DMS153 (cell line): ENCODE measurements around the gene PIEZO2.
"Not testable (repeated sequence)": the region's sequence is repeated elsewhere in the genome, so short reads cannot be mapped to it uniquely, and the experiment has no call there.

Experiments used
- DNase-seq: peaks from one replicate; lab custom pipeline; 2025; lab: John Stamatoyannopoulos, UW

The PIEZO2 gene

DNA sequence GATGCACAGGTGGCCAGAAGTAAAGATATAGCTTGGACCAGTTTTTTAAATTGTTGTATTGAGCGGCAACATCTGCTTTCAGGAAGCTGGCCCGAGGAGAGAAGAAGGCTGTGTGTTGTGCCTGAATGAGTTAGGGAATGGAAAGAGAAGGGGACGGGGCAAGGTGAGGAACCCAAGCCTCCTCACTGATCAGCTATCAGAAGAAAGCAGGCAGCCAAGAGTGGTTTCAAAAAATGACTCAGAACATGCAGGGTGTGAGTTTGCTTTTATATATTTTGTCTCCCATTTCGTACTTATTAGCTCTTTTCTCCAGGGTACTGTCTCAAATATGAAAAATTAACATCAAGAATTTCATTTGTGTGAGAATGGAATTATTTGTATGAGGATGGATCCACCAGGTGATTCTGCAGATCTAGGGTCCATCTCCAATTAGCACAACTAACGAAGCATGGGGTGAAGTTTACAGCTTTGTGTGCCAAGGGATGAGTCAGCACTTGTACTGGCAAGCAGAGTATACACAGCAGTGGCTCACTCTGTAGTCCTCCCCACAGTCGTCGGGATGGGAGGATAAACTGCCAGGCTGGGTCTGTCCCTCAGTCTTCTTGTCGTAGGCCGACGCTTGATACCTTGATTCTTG, 175.7 kb downstream of the PIEZO2 start:
- DNase-seq: no peak

- no peak for DNase-seq
Observed at GRCh38 chr18:10971717-10972116, 177.7 kb downstream of the PIEZO2 start.

DNA sequence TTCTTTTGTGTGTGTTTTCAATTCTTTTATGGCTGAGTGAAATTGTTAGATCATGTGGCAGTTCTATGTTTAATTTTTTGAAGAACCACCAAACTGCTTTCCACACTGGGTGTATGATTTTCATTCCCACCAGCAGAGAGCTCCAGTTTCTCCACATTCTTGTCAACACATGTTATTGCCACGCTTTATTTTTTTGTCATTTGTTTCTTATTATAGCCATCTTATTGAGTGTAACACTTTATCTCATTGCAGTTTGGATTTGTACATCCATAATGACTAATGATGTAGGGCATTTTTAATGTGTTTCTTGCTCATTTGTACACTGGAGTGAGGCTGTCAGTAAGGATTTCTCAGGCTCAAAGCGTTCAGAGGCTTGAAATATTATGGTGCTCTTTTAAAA, 184.2 kb downstream of the PIEZO2 start:
- DNase-seq: no peak

GRCh38 chr18:10953672-10954071, 195.7 kb downstream of the PIEZO2 start:
- DNase-seq: no peak

DNA sequence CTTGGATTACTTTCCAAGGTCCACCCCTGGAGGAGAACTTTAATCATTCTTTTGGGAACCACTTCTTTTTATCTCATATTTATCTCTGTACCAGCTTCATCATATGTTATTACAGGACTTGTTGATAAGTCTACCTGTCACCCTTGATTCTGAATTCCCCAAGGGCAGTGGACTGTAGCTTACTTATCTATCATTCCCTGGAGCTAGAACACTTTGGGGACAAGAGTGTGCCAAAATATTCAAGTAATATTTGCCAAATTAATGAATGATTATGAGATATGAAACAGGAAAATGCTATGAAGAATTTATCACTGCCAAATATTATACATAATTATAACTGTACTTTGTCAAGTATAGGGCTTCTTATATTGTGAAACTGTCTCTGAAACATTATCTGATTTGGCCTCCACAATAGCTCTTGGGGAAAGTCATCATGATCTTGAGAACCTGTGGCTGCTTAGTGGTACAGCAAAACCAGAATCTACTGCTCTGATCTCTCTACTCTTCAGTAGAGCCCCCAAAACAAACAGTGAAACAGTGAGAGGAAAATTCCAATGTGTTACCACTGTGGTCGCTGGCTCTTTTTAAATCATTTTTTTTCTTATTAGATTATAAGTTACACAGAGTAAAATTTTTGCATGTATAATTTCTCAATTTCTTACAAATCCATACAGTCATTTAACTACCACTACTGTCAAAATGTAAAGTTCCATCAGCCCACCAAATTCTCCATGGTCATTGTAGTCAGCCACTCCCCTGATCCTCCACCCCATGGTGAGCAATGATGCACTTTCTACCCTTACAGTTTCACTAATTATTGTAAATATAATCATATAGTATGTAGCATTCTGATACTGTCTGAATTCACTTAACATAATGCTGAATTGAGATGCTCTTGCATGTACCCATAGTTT, 197.5 kb downstream of the PIEZO2 start:
- no peak for DNase-seq

DNA sequence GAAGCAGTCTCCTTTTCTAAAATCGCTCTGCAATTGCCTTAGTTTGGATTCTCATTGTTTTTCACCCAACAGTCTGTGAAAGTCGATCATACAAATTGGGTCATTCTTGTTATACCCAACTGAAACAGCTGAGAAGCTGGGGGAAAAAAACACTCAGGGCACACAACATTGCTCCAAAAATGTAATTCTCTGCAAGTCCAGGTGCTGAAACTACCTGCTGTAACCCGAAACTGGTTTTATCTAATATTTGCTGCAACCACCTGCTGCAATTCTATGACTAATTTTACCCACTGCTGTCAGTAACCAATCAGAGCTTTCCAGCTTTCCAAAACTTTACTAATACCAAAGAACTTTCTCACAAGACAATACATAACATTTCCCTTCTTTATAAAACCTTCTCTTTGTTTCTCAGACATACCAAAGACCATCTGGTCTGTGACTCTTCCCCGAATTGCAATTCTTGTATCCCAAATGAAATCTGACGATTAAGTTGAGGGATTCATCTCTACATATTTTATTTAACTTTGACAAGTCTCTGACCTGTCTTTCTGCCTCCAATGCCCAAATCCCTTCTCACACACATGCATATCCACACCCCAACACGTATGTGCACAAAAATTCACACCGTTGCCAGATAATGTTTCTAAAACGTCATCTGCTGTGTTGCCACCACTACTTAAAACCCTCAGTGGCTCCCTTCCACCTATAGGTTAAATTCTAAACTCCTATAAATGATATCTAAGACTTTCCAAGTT, 198.3 kb downstream of the PIEZO2 start:
- no peak for DNase-seq

DNA sequence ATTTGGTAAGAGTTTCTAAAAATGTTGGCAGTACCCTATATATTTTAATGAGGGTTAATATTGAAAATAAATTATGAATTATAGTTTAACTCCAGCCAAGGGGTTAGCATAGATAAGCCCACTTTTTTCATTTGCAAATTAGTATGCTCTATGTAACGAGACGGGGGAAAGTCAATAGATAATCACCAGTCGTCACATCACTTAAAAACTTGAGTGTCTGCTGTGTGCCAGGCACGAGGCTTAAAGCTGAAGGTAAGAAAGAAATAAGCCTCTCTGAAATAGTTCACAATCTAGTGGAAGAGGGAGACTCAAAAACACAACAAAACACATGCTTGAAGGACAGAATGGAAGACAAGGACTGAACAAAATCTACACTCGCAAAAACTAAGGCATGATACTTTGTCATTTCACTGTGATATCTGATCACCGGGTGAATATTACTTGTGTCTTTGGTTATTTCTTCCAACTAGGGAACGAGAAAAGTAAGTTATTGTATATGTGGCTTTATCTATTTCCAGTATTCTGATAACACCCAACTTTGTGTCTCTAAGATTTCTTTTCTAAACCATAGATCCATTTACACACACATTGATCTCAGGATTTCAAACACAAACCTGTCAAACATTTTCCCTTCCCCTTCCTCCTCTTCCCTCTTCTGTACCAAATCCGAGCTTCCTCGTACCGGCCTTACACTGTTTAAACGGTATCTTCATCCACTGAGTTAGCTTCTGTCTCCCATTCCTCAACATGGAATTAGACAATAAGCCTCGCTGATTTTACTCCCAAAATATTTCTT, 199.1 kb downstream of the PIEZO2 start:
- no peak for DNase-seq

DNA sequence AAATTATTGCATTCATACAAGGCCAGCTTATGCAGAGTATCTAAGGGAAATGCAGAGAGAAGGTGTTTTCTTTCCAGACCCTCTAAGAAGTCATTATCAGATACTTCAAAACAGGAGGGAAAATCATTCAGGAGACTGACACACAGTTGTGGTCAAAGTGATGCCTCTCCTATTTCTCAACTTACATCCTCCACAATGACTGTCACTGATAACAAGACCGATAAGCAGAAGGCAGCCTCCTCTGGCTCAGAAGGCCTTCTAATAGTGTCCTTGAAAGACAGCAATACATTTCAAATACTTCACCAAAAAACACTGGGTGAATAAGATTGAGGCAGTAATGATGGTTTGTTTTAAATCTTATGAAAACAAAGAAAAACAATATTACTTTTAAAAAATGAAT, 199.7 kb downstream of the PIEZO2 start:
- DNase-seq: no peak

DNA sequence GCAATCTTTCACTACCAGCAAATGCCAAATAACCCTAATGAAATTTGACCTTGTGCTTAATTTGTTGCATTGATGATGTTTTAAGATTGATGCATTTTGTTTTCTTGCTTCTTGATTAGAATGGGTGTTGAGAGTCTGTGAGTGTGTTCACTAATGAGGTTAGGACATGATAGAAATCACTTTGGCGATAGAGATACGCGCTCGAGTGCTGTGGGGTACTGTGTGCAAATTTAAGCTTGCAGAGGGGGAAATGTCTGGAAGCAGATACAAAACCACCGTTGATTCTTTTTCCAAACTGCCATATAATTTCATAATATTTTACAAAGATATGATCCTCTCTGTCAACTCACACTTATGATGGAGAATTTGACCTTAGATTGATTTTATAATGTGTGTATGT, 200.9 kb downstream of the PIEZO2 start:
- no peak for DNase-seq

- DNase-seq: no peak
Observed at GRCh38 chr18:10946058-10946457, 203.3 kb downstream of the PIEZO2 start.

DNA sequence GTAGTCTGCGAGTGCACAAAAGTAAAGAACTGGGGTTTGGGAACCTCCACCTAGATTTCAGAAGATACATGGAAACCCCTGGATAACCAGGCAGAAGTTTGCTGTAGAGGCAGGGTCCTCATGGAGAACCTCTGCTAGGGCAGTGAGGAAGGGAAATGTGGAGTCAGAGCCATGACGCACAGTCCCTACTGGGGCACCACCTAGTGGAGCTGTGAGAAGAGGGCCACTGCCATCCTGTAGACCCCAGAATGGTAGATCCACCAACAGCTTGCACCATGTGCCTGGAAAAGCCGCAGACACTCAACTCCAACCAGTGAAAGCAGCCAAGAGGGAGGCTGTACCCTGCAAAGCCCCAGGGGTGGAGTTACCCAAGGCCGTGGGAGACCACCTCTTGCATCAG, 206.4 kb downstream of the PIEZO2 start:
- DNase-seq: no peak

GRCh38 chr18:10939822-10940221, 209.5 kb downstream of the PIEZO2 start:
- DNase-seq: no peak

- DNase-seq: no peak
Observed at GRCh38 chr18:10937743-10938640, 211.4 kb downstream of the PIEZO2 start.

GRCh38 chr18:10936176-10937053, 213.0 kb downstream of the PIEZO2 start:
- no peak for DNase-seq

DNA sequence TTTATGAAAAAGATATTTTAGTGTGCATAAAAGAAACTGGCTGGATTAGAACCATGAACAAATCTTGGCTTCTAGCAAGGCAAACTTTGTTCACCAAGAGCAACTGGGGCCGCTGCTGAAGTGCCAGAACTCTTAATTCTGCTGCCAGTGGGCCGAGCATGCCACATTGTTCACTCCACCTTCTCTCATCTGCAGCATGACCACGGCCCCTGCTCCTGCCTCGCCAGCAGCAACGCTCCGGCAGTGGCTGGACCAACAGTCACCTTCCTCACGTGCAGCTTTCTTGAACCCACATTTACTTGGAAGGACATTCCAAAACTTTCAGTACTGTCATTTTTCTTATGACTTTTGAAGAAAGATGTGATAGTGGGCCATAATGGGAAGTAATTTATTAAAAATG, 213.8 kb downstream of the PIEZO2 start:
- DNase-seq: no peak

DNA sequence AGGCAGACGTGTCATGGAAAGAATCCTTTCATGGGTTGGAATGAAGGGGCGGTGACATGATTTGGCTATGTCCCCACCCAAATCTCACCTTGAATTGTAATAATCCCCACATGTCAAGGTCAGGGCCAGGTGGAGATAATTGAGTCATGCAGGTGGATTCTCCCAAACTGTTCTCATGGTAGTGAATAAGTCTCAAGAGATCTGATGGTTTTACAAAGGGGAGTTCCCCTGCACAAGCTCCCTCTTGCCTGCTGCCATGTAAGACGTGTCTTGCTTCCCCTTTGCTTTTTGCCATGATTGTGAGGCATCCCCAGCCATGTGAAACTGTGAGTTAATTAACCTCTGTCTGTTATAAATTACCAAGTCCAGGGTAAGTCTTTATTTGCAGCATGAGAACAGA, 215.7 kb downstream of the PIEZO2 start:
- DNase-seq: not testable (repeated sequence)

DNA sequence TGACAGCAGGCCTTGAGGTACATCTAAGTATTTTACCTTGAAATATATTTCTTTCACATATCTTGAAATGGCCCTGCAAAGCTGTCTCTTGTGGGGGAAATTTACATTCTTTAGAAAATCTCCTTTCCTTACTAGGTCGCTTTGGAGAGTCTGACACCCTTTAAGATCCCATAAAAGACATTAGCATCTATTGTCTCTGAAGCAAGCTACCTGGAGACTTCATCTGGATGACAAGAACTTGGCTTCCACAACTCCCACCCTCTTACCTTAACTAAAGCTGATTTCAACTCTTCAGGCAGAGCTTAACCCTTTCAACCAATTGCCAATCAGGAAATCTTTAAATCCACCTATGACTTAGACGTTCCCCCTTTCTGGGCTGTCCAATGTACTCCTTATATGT, 219.3 kb downstream of the PIEZO2 start:
- DNase-seq: no peak

DNA sequence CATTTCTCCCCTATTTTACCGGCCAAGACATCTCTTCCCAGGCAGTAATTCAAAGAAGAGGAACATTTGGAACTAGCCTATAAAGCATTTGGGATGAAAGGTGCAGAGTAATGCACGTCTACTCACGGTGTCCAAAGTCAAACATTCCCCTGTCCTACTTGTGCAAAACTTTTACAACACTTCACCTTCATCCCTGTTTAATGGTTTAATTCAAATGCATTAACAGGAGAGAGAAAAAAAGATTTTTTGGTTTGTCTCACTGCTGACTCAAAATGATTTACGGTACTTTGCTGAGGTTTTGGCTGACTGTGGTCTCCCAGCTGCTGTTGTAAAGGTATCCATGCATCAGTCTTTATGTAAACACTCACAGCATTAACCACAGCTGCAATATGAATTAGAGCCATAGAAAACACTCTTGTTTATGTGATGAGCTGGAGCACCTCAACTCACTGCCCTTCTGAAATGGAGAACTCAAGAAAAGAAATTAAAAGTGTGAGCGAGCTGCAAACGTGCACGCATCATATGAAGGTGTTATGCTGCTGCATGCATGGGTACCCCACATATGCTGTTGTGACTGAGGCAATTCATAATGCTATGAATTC, 220.5 kb downstream of the PIEZO2 start:
- no peak for DNase-seq

- no peak for DNase-seq
Observed at GRCh38 chr18:10928011-10928771, 221.2 kb downstream of the PIEZO2 start.
